ENCODE measurements around the gene ALG11. TPM values are rescaled to one million over a fixed set of nuclear protein-coding genes. Genes with fewer than 3 reads are reported as not detected.

Gene ALG11
- total RNA-seq, 1 experiment from 2014 or later: 30.9 TPM

GRCh38 chr13:52047463-52047862, 35.3 kb downstream of the ALG11 start:
- no peak overlapping the region for H3K4me3 ChIP-seq (ENCODE audit: low read depth, low read length, poor library complexity, severe bottlenecking)
- no peaks in the 10 kb centered on the region for H3K27me3 ChIP-seq (replicated peaks; ENCODE audit: insufficient read depth, low read depth, low read length, poor library complexity)
- intact Hi-C loops (cut with micrococcal nuclease; ENCODE audit: unreplicated experiment): no loop called here
- no TSS peak for BruUV-seq (replicated peaks)
- no peaks in the 10 kb centered on the region for H3K4me1 ChIP-seq (ENCODE audit: insufficient read depth, low read length, poor library complexity, severe bottlenecking)
- H3K36me3 ChIP-seq (ENCODE audit: insufficient read depth, low read length, poor library complexity, severe bottlenecking): no peaks in the 10 kb centered on the region
- ChIA-PET CTCF (no interaction called here), POLR2A (ENCODE audit: low non-redundant PET) (no interaction called here)
- no peak for DNase-seq (ENCODE audit: low spot score)
- H3K9me3 ChIP-seq (ENCODE audit: low read depth, low read length, poor library complexity, severe bottlenecking): no peaks in the 10 kb centered on the region
- TF ChIP-seq CTCF (conservative IDR thresholded peaks at IDR 0.05; ENCODE audit: low read depth, low read length) (no peak), EZH2 (IDR thresholded peaks at IDR 0.05; ENCODE audit: borderline replicate concordance, low read depth, low read length, poor library complexity, severe bottlenecking) (no peak)
- H3K27ac ChIP-seq (ENCODE audit: low read depth, low read length, poor library complexity, severe bottlenecking): no peak overlapping the region

- POLR2A ChIA-PET (ENCODE audit: low non-redundant PET): no interaction called here
- no peaks in the 10 kb centered on the region for H3K9me3 ChIP-seq (ENCODE audit: low read depth, low read length, poor library complexity, severe bottlenecking)
- H3K4me1 ChIP-seq (ENCODE audit: insufficient read depth, low read length, poor library complexity, severe bottlenecking): no peaks in the 10 kb centered on the region
- no peaks in the 10 kb centered on the region for H3K36me3 ChIP-seq (ENCODE audit: insufficient read depth, low read length, poor library complexity, severe bottlenecking)
- CTCF ChIA-PET: no interaction called here
- TF ChIP-seq EZH2 (IDR thresholded peaks at IDR 0.05; ENCODE audit: borderline replicate concordance, low read depth, low read length, poor library complexity, severe bottlenecking) (no peak), CTCF (conservative IDR thresholded peaks at IDR 0.05; ENCODE audit: low read depth, low read length) (no peak)
- BruUV-seq (replicated peaks): no TSS peak
- no peak overlapping the region for H3K4me3 ChIP-seq (ENCODE audit: low read depth, low read length, poor library complexity, severe bottlenecking)
- intact Hi-C loops (cut with micrococcal nuclease; ENCODE audit: unreplicated experiment): no loop called here
- H3K27me3 ChIP-seq (replicated peaks; ENCODE audit: insufficient read depth, low read depth, low read length, poor library complexity): no peaks in the 10 kb centered on the region
- H3K27ac ChIP-seq (ENCODE audit: low read depth, low read length, poor library complexity, severe bottlenecking): no peak overlapping the region
- no peak for DNase-seq (ENCODE audit: low spot score)
These were observed 36.3 kb downstream of the ALG11 start for GRCh38 chr13:52048516-52048915.

GRCh38 chr13:52051400-52051799, 39.2 kb downstream of the ALG11 start:
- Histone ChIP-seq H3K36me3 (ENCODE audit: insufficient read depth, low read length, poor library complexity, severe bottlenecking) (no peaks in the 10 kb centered on the region), H3K27me3 (replicated peaks; ENCODE audit: insufficient read depth, low read depth, low read length, poor library complexity) (no peaks in the 10 kb centered on the region), H3K4me3 (ENCODE audit: low read depth, low read length, poor library complexity, severe bottlenecking) (no peak overlapping the region), H3K27ac (ENCODE audit: low read depth, low read length, poor library complexity, severe bottlenecking) (no peak overlapping the region), H3K9me3 (ENCODE audit: low read depth, low read length, poor library complexity, severe bottlenecking) (no peaks in the 10 kb centered on the region), H3K4me1 (ENCODE audit: insufficient read depth, low read length, poor library complexity, severe bottlenecking) (no peaks in the 10 kb centered on the region)
- DNase-seq (ENCODE audit: low spot score): no peak
- no TSS peak for BruUV-seq (replicated peaks)
- TF ChIP-seq CTCF (conservative IDR thresholded peaks at IDR 0.05; ENCODE audit: low read depth, low read length) (no peak), EZH2 (IDR thresholded peaks at IDR 0.05; ENCODE audit: borderline replicate concordance, low read depth, low read length, poor library complexity, severe bottlenecking) (no peak)
- intact Hi-C loops (cut with micrococcal nuclease; ENCODE audit: unreplicated experiment): no loop called here
- ChIA-PET CTCF (no interaction called here), POLR2A (ENCODE audit: low non-redundant PET) (no interaction called here)

All from A673 (cell line).